ENCODE measurements around the gene LRRC42.
"Not testable (repeated sequence)": the region's sequence is repeated elsewhere in the genome, so short reads cannot be mapped to it uniquely, and the experiment has no call there.

LRRC42 gene

GRCh38 chr1:53943090-53943489 is 3.1 kb upstream of the LRRC42 start:
- no peak for DNase-seq

GRCh38 chr1:53943490-53944043 is 2.6 kb upstream of the LRRC42 start:
- no peak for DNase-seq

- DNase-seq, result no peak
Measured at GRCh38 chr1:53944469-53945182, 1.5 kb upstream of the LRRC42 start.

GRCh38 chr1:53945183-53945432 is 1.0 kb upstream of the LRRC42 start:
- no peak for DNase-seq

- DNase-seq, result peak; percentile 96
Measured at GRCh38 chr1:53945433-53946251, 508 bp upstream of the LRRC42 start, which contains the start of gene IFT25. TSS of gene IFT25 (minus strand) at chr1:53945699. CDS start at chr1:53940082, 5,617 bp downstream.

- DNase-seq, result no peak
Measured at GRCh38 chr1:53947172-53947907, 1.2 kb downstream of the LRRC42 start.

GRCh38 chr1:53948291-53948690 is 2.1 kb downstream of the LRRC42 start:
- no peak for DNase-seq

GRCh38 chr1:53949023-53949990 is 3.2 kb downstream of the LRRC42 start:
- peak; percentile 18 for DNase-seq

GRCh38 chr1:53951697-53952096 is 5.5 kb downstream of the LRRC42 start:
- DNase-seq, result no peak

- no peak for DNase-seq
Measured at GRCh38 chr1:53954128-53954527, 8.0 kb downstream of the LRRC42 start.

GRCh38 chr1:53956308-53957168 is 10.4 kb downstream of the LRRC42 start:
- peak; percentile 80 for DNase-seq

- no peak for DNase-seq
Measured at GRCh38 chr1:53957194-53957818, 11.2 kb downstream of the LRRC42 start.

GRCh38 chr1:53959664-53960250 is 13.6 kb downstream of the LRRC42 start:
- DNase-seq, result no peak

GRCh38 chr1:53962395-53962794 is 16.2 kb downstream of the LRRC42 start:
- DNase-seq, result no peak

- no peak for DNase-seq
Measured at GRCh38 chr1:53963460-53963859, 17.3 kb downstream of the LRRC42 start.

GRCh38 chr1:53964109-53964508 is 18.0 kb downstream of the LRRC42 start:
- DNase-seq, result no peak

GRCh38 chr1:53966794-53967193 is 20.6 kb downstream of the LRRC42 start:
- DNase-seq, result no peak

- no peak for DNase-seq
Measured at GRCh38 chr1:53967409-53968124, 21.4 kb downstream of the LRRC42 start.

GRCh38 chr1:53968125-53968513 is 22.0 kb downstream of the LRRC42 start:
- peak; percentile 13 for DNase-seq

GRCh38 chr1:53969323-53969722 is 23.2 kb downstream of the LRRC42 start:
- not testable (repeated sequence) for DNase-seq

Measured in NCI-H774 (cell line).